Stimulated activated CD4-positive, alpha-beta T cell treated with anti-CD3 and anti-CD28 coated beads, TNF-alpha, amount 100 ng/mL, for 48 hours (primary cell): ENCODE results near the gene EPB41.
"Not testable (repeated sequence)": the region's sequence is repeated elsewhere in the genome, so short reads cannot be mapped to it uniquely, and the experiment has no call there.

Experiments used
- DNase-seq, 3 donors: peaks; one replicate each; pipeline ENCODE4 v3.0.0-alpha.2; 2020; ENCODE audit warnings: low read depth in 3 of 3

EPB41 gene

DNA sequence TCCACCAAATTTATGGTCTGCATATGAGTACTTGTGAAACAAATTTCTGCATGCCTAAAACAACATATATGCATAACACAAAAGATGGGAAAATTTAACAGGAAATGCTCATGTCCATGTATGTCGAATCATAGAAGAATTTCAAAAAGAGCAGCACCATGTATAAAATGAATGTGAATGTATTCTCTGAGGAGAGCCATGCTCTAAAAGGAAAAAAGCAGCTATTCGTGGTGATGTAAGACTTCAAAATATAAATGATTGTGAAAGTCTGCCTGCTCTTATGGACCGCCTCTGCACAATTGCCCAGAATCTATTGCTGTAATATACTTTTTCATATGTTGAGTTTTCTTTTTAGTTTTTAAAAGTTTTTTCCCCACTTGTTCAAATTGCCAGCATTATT, 66.8 kb downstream of the EPB41 start:
- no peak for DNase-seq

DNA sequence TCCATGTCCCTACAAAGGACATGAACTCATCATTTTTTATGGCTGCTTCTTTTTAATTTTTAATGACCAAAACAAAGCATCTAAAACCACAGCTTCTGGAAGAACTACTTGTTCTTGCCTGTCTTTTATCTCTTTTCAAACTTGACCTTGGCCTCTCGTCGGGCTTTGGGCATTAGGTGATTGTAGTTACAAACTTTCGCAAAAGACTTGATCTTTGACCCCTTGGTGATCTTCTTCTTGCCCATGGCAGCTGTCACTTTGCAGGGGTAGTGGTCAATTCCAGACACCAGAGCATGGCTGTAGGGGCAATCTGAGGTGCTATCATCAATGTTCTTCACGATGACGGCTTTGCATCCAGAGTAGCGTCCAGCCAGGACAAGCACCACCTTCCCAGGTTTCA, 67.8 kb downstream of the EPB41 start:
- no peak for DNase-seq

DNA sequence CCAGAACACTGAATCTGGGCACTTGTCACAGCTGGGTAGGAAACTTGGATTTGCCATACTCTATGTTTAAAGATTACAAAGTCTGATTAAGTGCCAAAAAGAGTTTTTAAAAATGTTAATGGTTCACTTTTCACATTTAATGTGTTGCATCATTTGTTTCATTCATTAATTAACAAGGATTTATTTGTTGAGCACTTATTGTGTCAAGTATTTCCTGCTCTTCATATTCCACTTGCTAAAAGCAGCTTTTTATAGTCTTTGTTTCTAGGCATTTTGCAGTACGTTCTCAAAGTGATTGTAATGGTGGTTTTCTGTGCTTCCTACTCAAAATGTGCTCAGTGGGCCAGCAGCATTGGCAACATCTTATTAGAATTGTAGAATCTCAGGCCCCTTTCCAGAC, 68.7 kb downstream of the EPB41 start:
- no peak for DNase-seq

DNA sequence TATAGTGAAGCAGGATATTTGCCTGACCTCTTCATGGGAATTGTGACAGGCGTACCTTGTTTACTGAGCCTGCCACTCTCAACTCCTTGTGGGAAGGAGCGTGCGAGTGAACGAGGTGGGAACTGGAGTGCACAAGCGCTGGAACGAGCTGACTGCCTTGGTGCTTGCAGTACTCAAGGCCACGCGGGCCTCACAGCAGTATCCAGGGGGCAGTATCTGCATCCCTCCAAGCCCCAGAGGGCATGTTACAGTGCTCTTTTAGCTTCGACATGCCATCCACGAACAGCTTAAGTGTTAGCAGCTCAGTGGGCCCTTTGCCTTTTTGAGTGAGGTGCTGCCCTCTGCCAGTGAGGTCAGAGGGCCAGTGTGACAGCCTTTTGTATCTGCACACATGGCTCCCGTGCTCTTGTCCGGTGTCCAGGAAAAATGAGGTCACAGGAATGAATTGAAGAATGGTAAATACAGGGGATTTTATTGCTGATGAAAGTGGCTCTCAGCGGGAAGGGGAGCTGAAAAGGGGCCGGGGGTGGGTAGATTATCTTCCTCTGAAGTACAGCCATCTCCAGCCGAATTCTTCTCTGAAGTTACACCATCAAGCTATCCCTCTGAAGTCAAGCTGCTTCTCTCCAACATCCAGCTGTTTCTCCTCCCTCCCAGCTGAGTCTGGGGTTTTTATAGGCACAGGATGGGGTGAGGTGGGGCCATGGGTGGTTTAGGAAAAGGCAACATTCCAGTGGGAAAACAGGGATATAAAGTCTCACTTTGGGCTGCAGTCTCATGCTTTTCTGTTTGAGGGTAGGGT, 69.3 kb downstream of the EPB41 start:
- DNase-seq = no peak

DNA sequence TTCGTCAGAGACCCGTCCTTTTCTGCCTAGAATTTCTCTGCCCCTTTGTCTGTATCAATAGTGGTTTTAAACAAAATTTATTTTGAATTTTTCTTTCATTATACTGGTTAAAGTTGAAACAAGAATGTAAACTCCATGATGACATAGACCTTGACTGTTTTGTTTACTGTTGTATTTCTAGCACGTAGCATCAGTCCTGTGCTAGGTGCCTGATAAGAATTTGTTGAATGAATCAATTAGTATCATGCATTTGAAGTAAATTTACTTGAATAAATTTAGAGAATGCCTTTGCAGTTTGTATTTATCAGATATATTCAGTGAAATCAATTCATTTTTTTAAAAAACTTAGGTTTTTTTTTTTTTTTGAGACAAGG, 69.9 kb downstream of the EPB41 start:
- no peak for DNase-seq

DNA sequence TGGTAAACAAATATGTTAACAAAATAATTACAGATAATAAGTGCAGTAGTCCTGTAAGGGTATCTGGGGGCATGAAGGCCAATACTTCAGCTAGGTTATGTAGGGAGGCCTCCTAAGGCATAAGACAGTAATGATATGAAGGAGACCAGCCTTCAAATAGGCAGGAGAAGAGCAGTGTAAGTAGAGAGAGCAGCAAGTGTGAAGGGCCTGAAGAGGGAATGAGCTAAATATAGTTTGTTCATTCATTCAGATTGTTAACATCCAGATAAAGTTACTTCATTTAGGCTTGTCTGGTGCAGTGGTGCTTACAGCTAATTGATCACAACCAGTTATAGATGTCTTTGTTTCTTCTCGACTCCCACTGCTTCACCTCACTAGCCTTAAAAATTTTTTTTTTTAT, 71.1 kb downstream of the EPB41 start:
- DNase-seq = no peak

DNA sequence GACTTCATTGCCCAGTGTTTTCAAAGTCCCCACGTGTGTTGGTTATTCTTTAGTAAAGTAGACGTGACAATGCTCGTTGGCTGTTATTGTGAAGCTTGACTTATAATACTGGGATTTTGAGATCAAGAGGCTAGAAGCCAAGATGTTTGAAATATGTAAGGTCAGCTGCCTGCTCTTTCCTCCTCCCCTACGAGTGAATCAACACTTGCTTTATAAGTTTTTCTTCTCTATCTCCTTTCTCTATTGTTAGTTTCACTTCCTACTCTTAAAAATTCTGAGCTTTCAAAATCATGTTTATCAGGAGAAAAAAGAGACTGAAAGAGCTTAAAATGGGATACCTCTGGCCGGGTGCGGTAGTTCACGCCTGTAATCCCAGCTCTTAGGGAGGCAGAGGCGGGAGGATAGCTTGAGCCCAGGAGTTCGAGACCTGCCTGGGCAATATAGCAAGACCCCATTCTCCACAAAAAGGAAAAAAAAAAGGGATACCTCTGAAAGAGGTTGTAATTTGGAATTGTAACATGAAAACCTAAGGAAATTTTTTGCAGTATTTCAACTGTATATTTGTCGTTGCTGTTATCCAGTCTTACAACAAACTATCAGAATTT, 72.0 kb downstream of the EPB41 start:
- DNase-seq = no peak

DNA sequence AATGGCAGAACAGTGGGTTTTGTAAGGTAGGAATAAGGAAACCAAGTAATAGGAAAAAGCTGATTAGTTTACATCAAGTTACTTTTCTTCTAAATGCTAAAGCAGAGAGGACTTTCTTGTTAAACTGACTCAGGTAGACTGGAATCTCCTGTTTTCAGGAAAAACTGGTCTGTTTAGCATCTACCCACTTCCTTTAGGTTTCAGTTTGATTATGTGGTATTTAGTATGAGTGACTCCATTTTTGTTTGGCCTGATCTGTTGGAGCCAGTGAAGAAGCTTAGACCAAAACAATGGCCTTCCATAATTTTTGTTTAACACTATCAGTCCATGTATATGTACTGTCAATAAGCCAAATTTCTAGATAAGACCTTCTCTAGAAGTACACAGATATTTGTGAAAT, 88.4 kb downstream of the EPB41 start:
- DNase-seq = no peak

DNA sequence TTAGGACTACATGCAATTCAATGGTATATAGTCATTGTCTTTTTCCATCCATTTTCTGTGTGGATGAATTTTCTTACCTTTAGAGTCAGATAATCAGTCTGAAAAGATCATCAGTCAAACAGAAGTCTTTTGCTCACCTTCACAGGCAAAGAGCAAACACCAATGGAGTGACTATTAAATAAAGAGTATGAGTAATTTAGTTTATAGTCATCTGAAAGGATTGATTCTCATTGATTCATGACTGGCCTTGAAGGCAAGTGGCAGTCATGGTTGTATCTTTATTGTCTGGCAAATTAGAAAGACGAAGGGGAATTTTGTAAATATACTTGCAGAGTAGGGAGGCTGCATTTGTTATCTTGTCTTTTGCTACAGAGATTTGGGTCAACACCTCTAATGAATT, 89.9 kb downstream of the EPB41 start:
- no peak for DNase-seq

DNA sequence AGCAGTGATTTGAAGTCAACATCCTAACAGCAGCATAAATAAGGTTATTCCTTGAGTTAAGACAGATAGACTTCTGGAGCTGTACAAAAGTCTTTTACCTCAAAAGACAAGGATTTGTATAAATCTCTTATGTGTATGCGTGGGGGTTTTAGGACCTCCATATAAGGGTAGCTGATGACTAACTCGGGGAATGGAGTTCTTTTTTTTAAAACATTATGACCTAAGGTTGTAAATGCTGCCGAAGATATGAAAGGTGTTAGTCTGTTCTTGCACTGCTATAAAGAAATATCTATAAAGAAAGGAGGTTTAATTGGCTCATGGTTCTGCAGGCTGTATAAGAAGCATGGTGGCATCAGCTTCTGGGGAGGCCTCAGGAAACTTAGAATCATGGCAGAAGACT, 90.4 kb downstream of the EPB41 start:
- DNase-seq = no peak

DNA sequence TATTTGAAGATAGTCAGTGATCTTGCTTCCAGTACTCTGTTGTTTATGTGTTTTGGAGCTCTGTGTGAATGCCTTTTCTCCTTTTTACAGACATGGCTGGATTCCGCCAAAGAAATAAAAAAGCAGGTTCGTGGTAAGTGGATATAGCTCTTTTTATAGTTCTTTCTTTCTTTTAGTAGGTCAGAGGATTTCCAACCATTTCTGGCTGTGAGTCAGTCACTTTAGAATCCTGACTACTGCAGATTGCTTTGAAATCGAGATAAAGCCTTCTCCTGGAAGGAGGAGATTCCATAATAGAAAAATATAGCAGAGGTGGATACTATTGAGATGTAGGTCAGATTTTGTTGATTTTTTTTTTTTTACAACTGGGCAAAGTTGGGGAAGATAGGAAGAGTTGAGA, 97.4 kb downstream of the EPB41 start:
- no peak for DNase-seq

DNA sequence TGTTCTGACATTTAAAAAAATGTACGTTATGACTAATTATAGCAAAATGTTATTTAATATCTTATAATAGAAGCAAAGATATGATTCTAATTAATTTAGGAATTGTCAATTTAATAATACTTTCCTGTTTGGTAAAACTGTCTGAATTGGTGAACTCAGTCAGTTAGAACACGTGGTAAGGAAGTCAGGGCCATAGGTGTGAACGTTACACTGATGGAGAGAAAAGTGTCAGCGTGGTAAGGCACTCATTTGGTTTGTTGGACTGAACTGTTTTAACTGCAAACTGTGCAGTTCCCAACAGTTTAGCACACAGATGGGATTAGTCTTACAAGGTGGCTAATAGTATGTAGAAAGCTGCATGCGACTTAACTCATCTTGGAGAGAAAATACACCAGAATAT, 102.9 kb downstream of the EPB41 start:
- no peak for DNase-seq

DNA sequence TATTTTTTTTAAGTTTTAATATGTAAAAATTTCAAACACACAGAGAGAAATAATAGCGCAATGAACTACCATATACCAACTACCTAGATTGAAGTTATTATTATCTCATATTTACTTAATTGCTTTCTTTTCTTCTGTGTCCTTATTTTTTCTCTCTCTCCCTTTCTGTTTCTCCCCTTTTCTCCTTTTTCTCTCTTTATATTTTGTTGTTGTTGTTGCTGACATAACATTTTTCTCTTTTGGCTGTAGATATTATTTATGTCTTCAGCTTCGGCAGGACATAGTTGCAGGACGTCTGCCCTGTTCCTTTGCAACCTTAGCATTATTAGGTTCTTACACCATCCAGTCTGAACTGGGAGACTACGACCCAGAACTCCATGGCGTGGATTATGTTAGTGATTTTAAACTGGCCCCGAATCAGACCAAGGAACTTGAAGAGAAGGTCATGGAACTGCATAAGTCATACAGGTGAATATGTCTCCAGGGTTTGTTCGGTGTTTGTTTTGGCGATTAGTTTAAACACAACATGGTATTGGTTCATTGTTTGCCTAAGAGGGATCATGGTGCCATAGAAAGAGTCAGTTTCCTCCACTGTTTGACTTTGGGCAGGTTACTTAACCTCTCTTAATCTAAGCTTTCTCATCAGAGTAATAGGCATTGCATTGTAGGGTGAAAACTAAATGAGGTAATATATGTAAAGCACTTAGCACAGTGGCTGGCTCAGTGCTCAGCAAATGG, 103.8 kb downstream of the EPB41 start:
- no peak for DNase-seq

DNA sequence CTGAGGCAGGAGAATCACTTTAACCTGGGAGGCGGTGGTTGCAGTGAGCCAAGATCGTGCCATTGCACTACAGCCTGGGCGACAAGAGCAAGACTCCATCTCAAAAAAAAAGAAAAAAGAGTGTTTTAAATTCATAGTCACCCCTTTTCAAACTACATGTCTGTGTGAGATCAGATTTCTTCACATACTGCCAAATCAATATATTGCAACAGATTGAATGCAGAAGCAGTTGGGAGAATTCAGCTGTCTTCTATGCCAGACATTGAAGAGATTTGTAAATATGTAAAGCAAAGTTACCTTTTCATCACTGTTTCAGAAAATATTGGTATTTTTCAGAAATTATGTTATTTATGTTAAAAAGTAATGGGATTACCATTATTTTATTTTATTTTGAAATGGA, 108.3 kb downstream of the EPB41 start:
- DNase-seq = no peak

DNA sequence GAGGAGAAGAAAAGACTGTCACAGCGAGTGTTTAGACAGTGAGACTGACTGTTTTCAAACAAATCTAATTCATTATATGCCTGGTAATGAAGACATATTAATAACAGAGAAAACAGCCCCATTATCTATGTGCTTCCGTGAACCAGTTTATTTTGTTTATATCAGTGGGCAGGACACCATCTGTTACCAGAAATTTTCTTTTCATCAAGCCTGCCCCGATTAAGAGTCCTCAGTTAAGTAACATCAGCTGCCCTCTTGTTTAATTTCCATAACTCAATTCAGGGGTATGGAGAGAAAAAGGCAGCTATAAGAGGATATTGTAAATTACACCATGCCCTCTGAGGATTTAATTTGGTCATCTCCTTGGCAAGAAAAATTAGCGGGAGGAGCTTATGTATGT, 115.3 kb downstream of the EPB41 start:
- no peak for DNase-seq

DNA sequence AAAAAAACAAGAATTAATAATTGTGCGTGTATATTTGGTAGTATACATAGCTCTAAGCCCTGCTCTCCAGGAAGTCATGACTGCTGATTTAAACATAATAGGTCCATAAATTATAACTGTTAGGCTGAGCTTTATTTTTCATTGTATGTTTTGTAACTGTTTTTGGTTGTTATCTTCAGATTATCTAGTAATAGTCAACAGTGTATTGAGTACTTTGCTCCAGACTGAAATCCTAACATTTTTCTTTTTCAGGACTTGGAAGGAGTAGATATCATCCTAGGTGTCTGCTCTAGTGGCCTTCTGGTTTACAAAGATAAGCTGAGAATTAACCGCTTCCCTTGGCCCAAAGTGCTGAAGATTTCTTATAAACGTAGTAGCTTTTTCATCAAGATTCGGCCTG, 118.5 kb downstream of the EPB41 start:
- no peak for DNase-seq

DNA sequence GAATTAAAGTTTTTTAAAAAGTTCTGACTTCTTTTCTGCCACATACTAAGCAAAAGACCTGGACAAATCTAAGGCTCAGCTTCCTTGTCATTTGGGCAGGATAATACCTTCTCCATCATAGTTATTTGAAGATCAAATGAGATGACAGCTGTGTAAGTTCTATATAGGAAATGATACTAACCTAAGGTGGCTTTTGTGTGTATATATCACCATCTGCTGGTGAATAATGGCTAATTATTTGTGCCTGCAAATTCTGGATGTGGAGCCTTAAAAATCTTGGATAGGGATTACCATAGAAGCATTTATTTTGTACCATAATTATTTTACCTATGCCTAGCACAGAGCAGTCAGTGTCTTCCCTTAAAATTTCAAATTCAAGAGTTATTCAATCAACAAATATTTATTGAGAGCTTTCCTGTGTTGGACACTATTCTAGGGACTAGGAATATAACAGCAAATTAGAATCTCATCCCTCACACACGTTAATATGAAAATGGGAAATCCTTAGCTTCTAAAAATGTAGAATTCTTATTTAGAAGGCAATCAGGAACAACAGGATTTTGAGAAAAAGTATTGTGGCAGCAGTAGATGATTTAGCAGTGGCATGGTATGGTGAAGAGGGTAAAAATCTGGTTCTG, 119.6 kb downstream of the EPB41 start:
- no peak for DNase-seq

DNA sequence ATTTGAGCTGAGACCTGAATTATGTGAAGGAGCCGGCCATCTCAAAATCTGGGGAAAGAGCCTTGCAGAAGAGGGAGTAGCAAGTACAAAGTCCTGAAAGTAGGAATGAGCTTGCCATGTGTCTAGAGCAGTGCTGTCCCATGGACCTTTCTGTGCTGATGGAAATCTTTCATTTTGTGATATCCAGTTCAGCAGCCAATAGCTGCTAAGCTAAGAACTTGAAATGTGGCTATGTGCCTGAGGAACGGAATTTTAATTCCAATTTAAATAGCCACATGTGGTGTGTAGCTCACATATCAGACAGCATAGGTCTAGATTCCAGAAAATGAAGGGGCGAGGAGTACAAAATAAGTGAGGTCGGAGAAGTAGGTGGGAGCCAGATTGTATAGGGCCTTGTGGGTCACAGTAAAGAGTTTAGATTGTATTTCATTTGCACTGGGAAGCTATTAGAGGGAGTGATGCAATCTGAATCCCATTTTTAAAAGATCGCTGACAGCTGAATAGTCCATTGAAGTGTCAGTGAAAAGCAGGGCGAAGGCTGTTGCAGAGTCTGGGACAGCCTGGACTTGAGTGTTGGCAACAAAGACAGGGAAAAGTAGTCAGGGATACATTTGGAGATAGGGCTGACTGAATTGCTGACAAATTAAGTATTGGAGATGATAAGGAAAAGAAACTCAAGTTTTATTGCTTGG, 129.1 kb downstream of the EPB41 start:
- no peak for DNase-seq

DNA sequence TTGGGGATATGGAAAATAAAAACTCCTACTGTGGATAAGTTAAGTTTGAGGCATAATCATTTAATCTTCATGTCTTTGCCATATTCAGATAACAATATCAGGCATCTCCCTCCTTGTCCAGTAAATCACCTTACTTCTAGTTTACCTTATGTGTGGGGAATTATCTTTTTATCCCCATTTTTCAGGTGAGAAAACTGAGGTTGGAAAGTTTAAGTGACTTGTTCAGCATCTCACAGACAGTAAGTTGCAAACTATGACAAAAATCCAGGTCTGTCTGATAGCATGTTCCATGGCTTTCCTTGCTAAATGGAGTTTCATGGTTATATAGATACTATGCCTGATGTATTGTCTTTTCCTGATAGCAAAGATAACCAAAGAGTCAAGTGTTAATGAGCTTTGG, 129.6 kb downstream of the EPB41 start:
- no peak for DNase-seq

DNA sequence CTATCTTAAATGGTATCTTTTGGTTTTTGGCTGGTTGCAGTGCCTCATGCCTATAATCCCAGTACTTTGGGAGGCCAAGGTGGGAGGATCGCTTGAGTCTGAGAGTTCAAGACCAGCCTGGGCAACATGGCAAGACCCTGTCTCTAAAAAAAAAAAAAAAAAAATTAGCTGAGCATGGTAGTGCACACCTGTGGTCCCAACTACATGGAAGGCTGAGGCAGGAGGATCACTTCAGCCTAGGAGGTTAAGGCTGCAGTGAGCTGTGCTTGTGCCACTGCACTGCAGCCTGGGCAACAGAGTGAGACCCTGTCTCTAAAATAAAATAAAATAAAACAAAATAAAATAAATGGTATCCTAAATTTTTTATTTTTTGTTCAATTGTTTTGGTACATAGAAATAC, 131.3 kb downstream of the EPB41 start:
- not testable (repeated sequence) for DNase-seq

DNA sequence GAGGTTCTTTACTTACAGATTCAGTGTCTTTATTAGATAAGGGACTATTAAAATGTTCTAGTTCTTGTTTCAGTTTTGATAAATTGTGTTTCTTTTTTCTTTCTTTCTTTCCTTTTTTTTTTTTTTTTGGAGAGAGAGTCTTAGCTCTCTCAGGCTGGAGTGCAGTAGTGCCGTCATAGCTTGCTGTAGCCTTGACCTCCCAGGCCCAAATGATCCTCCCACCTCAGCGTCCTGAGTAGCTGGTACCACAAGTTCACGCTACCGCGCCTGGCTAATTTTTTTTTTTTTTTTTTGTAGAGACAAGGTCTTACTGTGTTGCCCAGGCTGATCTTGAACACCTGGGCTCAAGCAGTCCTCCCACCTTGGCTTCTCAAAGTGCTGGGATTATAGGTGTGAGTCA, 132.8 kb downstream of the EPB41 start:
- DNase-seq = no peak

DNA sequence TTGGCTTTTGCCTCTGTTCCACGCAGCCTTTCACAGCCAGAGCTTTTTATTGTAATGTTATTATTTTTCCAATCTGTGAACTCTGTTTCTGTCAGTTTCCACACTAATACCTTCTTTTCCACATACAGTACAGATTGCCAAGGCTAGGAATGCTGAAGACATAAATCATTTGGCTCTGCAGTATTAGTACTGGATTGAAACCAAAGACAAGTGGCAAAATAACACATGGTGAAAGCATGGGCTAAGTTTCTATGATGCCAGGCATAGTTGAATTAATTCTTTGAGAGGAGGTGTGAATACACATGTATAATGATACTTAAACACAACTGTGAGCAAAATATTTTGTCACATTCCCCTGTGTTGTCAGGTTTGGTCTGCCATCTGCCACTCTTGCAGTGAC, 135.8 kb downstream of the EPB41 start:
- no peak for DNase-seq
